CD4-positive, alpha-beta memory T cell (primary cell): ENCODE results near the gene TMEM179B. TPM values are rescaled to one million over a fixed set of nuclear protein-coding genes. Genes with fewer than 3 reads are reported as not detected.
"Not testable (repeated sequence)": the region's sequence is repeated elsewhere in the genome, so short reads cannot be mapped to it uniquely, and the experiment has no call there.

Experiments
- CTCF ChIA-PET: fragments of 350-600 bp; sonication (Branson Sonifier 250); formaldehyde crosslinking; loops from one replicate; lab custom pipeline; 2021; ENCODE audit warnings: inconsistent platforms; ENCODE audit not compliant: partially characterized antibody; lab: Charles Lee
- POLR2A ChIA-PET: fragments of 350-600 bp; sonication (Branson Sonifier 250); formaldehyde crosslinking; loops from one replicate; lab custom pipeline; 2021; ENCODE audit not compliant: partially characterized antibody; lab: Charles Lee
- DNase-seq, 5 donors: peaks; one replicate each; pipeline versions ENCODE4 v3.0.0 to v3.0.0-alpha.2; 2020 to 2022; ENCODE audit warnings: mixed read lengths in 1 of 5
- H3K27ac ChIP-seq: one replicate; pipeline ENCODE4 v1.7.0; 2013; ENCODE audit warnings: low read depth, low read length
- H3K27me3 ChIP-seq: 2 replicates; pipeline ENCODE4 v1.7.0; 2013; ENCODE audit warnings: mild to moderate bottlenecking, low read length, moderate library complexity; ENCODE audit not compliant: insufficient read depth
- H3K36me3 ChIP-seq: 2 replicates; pipeline ENCODE4 v1.7.0; 2013; ENCODE audit warnings: mild to moderate bottlenecking, low read length, moderate library complexity; ENCODE audit not compliant: insufficient read depth
- H3K4me1 ChIP-seq: 2 replicates; pipeline ENCODE4 v1.7.0; 2013; ENCODE audit warnings: mild to moderate bottlenecking, low read length, moderate library complexity; ENCODE audit not compliant: insufficient read depth
- H3K4me3 ChIP-seq, 2 donors: one replicate each; pipeline ENCODE4 v1.7.0; 2013; ENCODE audit warnings: low read length in 2 of 2, mild to moderate bottlenecking in 1 of 2
- H3K9me3 ChIP-seq, 2 donors: one replicate each; pipeline ENCODE4 v1.7.0; 2013; ENCODE audit warnings: low read length in 2 of 2, control low read depth in 1 of 2; ENCODE audit not compliant: control insufficient read depth in 1 of 2
- H3K27ac Mint-ChIP-seq, 7 donors: one replicate each; pipeline ENCODE4 v1.8.0; 2020 to 2021; ENCODE audit warnings: mixed read lengths in 7 of 7, mild to moderate bottlenecking in 6 of 7, inconsistent platforms in 3 of 7, moderate library complexity in 3 of 7
- H3K27me3 Mint-ChIP-seq, 2 donors: one replicate each; pipeline ENCODE4 v1.8.0; 2020 to 2021; ENCODE audit warnings: mixed read lengths in 2 of 2
- H3K36me3 Mint-ChIP-seq, 2 donors: one replicate each; pipeline ENCODE4 v1.8.0; 2020 to 2021; ENCODE audit warnings: mixed read lengths in 2 of 2, inconsistent platforms in 1 of 2, mild to moderate bottlenecking in 1 of 2
- H3K4me1 Mint-ChIP-seq, 4 donors: one replicate each; pipeline ENCODE4 v1.8.0; 2020 to 2021; ENCODE audit warnings: mixed read lengths in 4 of 4, mild to moderate bottlenecking in 1 of 4
- H3K4me3 Mint-ChIP-seq, 8 donors: one replicate each; pipeline ENCODE4 v1.8.0; 2020 to 2021; ENCODE audit warnings: mixed read lengths in 8 of 8, mild to moderate bottlenecking in 7 of 8, moderate library complexity in 6 of 8, inconsistent platforms in 3 of 8
- H3K9me3 Mint-ChIP-seq, 8 donors: one replicate each; pipeline ENCODE4 v1.8.0; 2020 to 2021; ENCODE audit warnings: mixed read lengths in 8 of 8, mild to moderate bottlenecking in 5 of 8, inconsistent platforms in 3 of 8, moderate library complexity in 1 of 8
- intact Hi-C: fragments of 100-400 bp; cut with micrococcal nuclease; formaldehyde crosslinking; loops from one replicate; pipeline ENCODE4 v1.15.1; 2023
- polyA plus RNA-seq, 2 donors: library from polyadenylated mRNA; unstranded; fragments of 300-500 nt; fragmentation: Illumina TruSeq; gene quantifications; one replicate each; pipeline ENCODE4 v1.2.3, GENCODE V29; 2021
- total RNA-seq, 2 experiments: library from RNA; stranded (reverse); gene quantifications; one replicate each; pipeline ENCODE4 v1.2.3, GENCODE V29; 2021

Gene TMEM179B
- total and polyA plus RNA-seq, 4 experiments from 2014 or later: 66.3 to 166 (median 84.2) TPM

GRCh38 chr11:62823677-62824076 is 36.5 kb downstream of the TMEM179B start:
- Histone ChIP-seq H3K9me3 (no peaks in the 10 kb centered on the region), H3K27me3 (no peaks in the 10 kb centered on the region), H3K27ac (no peak overlapping the region), H3K4me1 (no peaks in the 10 kb centered on the region), H3K4me3 (no peak overlapping the region), H3K36me3 (peaks cover 61% of the 10 kb centered on the region)
- DNase-seq: no peak
- H3K9me3 Mint-ChIP-seq: no peaks in the 10 kb centered on the region
- peak overlapping the region in 2 of 7 donors; percentile 36 to 70 for H3K27ac Mint-ChIP-seq
- peaks cover 3 to 12% (median 9%) of the 10 kb centered on the region in 4 donors for H3K4me1 Mint-ChIP-seq
- CTCF ChIA-PET: interaction anchor here (1.2 kb wide), 1 partner anchor 38 kb away, joined by 6 read pairs; no protein-coding TSS in a partner anchor
- H3K4me3 Mint-ChIP-seq: no peak overlapping the region
- H3K27me3 Mint-ChIP-seq: no peaks in the 10 kb centered on the region
- POLR2A ChIA-PET: interaction anchor here (1.2 to 1.9 kb wide), 3 partner anchors 9 to 32 kb away, joined by 4 to 14 read pairs (median 6); partner anchors contain the start of genes STX5, TEX54 and WDR74
- intact Hi-C loops: no loop called here
- peaks cover 49 to 65% of the 10 kb centered on the region in 2 donors for H3K36me3 Mint-ChIP-seq

DNA sequence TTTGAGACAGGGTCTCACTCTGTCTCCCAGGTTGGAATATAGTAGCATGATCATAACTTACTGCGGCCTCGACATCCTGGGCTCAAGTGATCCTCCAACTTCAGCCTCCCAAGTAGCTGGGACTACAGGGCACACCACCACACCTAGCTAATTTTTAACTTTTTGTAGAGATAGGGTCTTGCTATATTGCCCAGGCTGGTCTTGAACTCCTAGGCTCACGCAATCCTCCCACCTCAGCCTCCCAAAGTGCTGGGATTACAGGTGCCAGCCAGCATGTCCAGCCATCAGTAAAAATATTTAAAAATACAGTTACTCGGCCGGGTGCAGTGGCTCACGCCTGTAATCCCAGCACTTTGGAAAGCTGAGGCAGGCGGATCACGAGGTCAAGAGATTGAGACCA is 40.9 kb downstream of the TMEM179B start:
- H3K9me3 ChIP-seq, H3K27ac ChIP-seq, H3K4me3 ChIP-seq, H3K27ac Mint-ChIP-seq, DNase-seq, H3K9me3 Mint-ChIP-seq, H3K4me3 Mint-ChIP-seq, H3K27me3 ChIP-seq, H3K27me3 Mint-ChIP-seq, intact Hi-C loops: not testable (repeated sequence)
- peaks cover 23% of the 10 kb centered on the region for H3K4me1 ChIP-seq
- peaks cover 28 to 56% of the 10 kb centered on the region in 2 donors for H3K36me3 Mint-ChIP-seq
- POLR2A ChIA-PET: interaction anchor here (1.3 to 4.4 kb wide), 7 partner anchors 12 to 34 kb away, joined by 3 to 22 read pairs (median 6); partner anchors contain the start of genes NXF1 and WDR74
- peaks cover 41% of the 10 kb centered on the region for H3K36me3 ChIP-seq
- H3K4me1 Mint-ChIP-seq: peaks cover 16 to 40% (median 28%) of the 10 kb centered on the region in 4 donors
- CTCF ChIA-PET: interaction anchor here (1.0 kb wide), 1 partner anchor 42 kb away, joined by 5 read pairs; no protein-coding TSS in a partner anchor

- Histone ChIP-seq H3K4me3 (peak overlapping the region; percentile 81 to 82), H3K27ac (peak overlapping the region; percentile 97), H3K4me1 (peaks cover 30% of the 10 kb centered on the region), H3K36me3 (peaks cover 30% of the 10 kb centered on the region), H3K27me3 (no peaks in the 10 kb centered on the region), H3K9me3 (no peaks in the 10 kb centered on the region)
- no peaks in the 10 kb centered on the region for H3K27me3 Mint-ChIP-seq
- ChIA-PET POLR2A (interaction anchor here (0.8 to 13.8 kb wide), 27 partner anchors 9 to 1487 kb away, joined by 3 to 801 read pairs (median 8); partner anchors contain the start of genes C11orf98, CSKMT, GANAB and HNRNPUL2), CTCF (interaction anchor here (0.7 to 2.2 kb wide), 2 partner anchors 44 to 45 kb away, joined by 4 to 11 read pairs; partner anchors contain the start of gene TMEM179B)
- intact Hi-C loops: loop anchor here (1.0 kb wide), 2 partner anchors 8 to 78 kb away; partner anchors contain the start of gene WDR74
- peak overlapping the region; percentile 94 to 100 (median 99) for H3K27ac Mint-ChIP-seq
- H3K4me3 Mint-ChIP-seq: peak overlapping the region; percentile 94 to 100 (median 98)
- peaks cover 14 to 51% of the 10 kb centered on the region in 2 donors for H3K36me3 Mint-ChIP-seq
- DNase-seq: no peak
- no peaks in the 10 kb centered on the region for H3K9me3 Mint-ChIP-seq
- peaks cover 21 to 54% (median 39%) of the 10 kb centered on the region in 4 donors for H3K4me1 Mint-ChIP-seq
Observed at GRCh38 chr11:62830904-62831519, 43.8 kb downstream of the TMEM179B start.

- no peaks in the 10 kb centered on the region for H3K27me3 Mint-ChIP-seq
- Histone ChIP-seq H3K9me3 (no peaks in the 10 kb centered on the region), H3K27me3 (no peaks in the 10 kb centered on the region), H3K27ac (peak within 1 kb of the TSS; percentile 97), H3K36me3 (peaks cover 34% of the 10 kb centered on the region), H3K4me3 (peak within 1 kb of the TSS; percentile 82 to 85), H3K4me1 (peaks cover 30% of the 10 kb centered on the region)
- H3K9me3 Mint-ChIP-seq: no peaks in the 10 kb centered on the region
- peaks cover 21 to 59% (median 41%) of the 10 kb centered on the region in 4 donors for H3K4me1 Mint-ChIP-seq
- CTCF ChIA-PET: interaction anchor here (2.2 kb wide), 1 partner anchor 45 kb away, joined by 11 read pairs; the partner anchor contains the start of gene TMEM179B
- H3K27ac Mint-ChIP-seq: peak within 1 kb of the TSS; percentile 94 to 100 (median 99)
- peak within 1 kb of the TSS; percentile 94 to 100 (median 98) for H3K4me3 Mint-ChIP-seq
- peak; percentile 99 to 100 (median 100) for DNase-seq
- peaks cover 17 to 57% of the 10 kb centered on the region in 2 donors for H3K36me3 Mint-ChIP-seq
- POLR2A ChIA-PET: interaction anchor here (0.6 to 13.8 kb wide), 29 partner anchors 8 to 1486 kb away, joined by 3 to 801 read pairs (median 6); partner anchors contain the start of genes C11orf98, CSKMT, EEF1G and EML3
- intact Hi-C loops: loop anchor here (1.0 to 2.0 kb wide), 9 partner anchors 8 to 232 kb away; partner anchors contain the start of genes NXF1, TMEM179B, TTC9C and WDR74
Observed at GRCh38 chr11:62831520-62832335, 44.5 kb downstream of the TMEM179B start, which contains the start of gene STX5. STX5 (minus strand) TSS chr11:62832051; CDS start chr11:62831243, 808 bp downstream.

DNA sequence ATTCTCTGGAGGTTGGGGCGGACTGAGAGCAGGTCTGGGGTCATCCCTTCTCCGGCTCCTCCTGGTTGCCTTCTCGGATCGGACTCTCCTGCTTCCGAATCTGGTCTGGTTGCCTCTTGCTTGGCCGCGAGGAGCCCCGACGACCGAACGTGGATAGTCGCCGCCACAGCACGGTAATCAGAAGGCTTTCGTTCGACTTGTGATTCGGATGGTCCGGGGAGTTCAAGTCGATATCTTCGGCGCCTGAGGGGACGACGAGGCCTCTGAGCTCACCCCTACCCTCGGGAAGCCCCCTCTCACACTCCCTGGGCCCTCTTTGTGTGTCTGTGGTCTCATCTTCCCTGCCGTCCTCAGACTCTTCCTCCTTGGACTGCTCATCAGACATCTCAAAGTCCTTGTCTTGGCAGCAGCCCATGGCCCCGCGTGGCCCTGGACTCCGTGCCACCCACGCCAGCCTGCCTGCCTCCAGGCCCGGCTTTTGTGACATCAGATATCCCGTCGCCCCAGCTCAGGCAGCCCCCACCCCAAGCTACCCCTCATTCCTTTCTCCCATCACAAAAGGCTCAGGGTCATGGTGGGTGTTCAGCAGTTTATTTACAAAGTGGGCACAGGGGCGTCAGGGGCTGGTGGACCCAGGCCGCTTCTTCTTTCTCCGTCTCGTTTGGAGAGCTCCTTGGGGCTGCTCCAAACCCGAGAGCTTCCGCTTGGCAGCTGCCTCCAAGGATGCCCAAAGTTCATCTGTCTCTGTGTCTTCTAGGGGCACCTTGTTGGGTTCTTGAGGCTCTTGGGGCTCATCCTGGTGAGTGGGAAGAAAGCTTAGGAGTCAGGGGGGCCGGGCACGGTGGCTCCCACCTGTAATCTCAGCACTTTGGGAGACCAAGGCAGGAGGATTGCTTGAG is 45.4 kb downstream of the TMEM179B start, which contains the start of gene TEX54:
Gene TEX54 (minus strand): TSS at position 506 of the 899 bp plus-strand sequence.
- peaks cover 22 to 56% (median 42%) of the 10 kb centered on the region in 4 donors for H3K4me1 Mint-ChIP-seq
- Histone ChIP-seq H3K4me3 (peak within 1 kb of the TSS; percentile 82 to 85), H3K27ac (peak within 1 kb of the TSS; percentile 97), H3K36me3 (peaks cover 25% of the 10 kb centered on the region), H3K9me3 (no peaks in the 10 kb centered on the region), H3K27me3 (no peaks in the 10 kb centered on the region), H3K4me1 (peaks cover 33% of the 10 kb centered on the region)
- H3K27me3 Mint-ChIP-seq: no peaks in the 10 kb centered on the region
- ChIA-PET CTCF (interaction anchor here (2.2 kb wide), 1 partner anchor 46 kb away, joined by 11 read pairs; the partner anchor contains the start of gene TMEM179B), POLR2A (interaction anchor here (0.5 to 13.8 kb wide), 28 partner anchors 9 to 1485 kb away, joined by 3 to 801 read pairs (median 6); partner anchors contain the start of genes B3GAT3, C11orf98, CSKMT and EEF1G)
- no peak for DNase-seq
- H3K27ac Mint-ChIP-seq: peak within 1 kb of the TSS; percentile 94 to 100 (median 99)
- intact Hi-C loops: loop anchor here (1.0 to 2.0 kb wide), 7 partner anchors 24 to 233 kb away; partner anchors contain the start of genes NXF1, TMEM179B and TTC9C
- peak within 1 kb of the TSS; percentile 94 to 100 (median 98) for H3K4me3 Mint-ChIP-seq
- H3K9me3 Mint-ChIP-seq: no peaks in the 10 kb centered on the region
- peaks cover 13 to 51% of the 10 kb centered on the region in 2 donors for H3K36me3 Mint-ChIP-seq
